Stimulated activated CD8-positive, alpha-beta memory T cell treated with anti-CD3 and anti-CD28 coated beads, Interleukin-4, amount 100 ng/mL, for 4 hours (primary cell): ENCODE results near the gene CYP2W1.

ENCODE experiments used
- DNase-seq, 2 donors: peaks; one replicate each; pipeline ENCODE4 v3.0.0-alpha.2; 2020; ENCODE audit warnings: low read depth in 2 of 2, low spot score in 1 of 2

Gene CYP2W1

DNA sequence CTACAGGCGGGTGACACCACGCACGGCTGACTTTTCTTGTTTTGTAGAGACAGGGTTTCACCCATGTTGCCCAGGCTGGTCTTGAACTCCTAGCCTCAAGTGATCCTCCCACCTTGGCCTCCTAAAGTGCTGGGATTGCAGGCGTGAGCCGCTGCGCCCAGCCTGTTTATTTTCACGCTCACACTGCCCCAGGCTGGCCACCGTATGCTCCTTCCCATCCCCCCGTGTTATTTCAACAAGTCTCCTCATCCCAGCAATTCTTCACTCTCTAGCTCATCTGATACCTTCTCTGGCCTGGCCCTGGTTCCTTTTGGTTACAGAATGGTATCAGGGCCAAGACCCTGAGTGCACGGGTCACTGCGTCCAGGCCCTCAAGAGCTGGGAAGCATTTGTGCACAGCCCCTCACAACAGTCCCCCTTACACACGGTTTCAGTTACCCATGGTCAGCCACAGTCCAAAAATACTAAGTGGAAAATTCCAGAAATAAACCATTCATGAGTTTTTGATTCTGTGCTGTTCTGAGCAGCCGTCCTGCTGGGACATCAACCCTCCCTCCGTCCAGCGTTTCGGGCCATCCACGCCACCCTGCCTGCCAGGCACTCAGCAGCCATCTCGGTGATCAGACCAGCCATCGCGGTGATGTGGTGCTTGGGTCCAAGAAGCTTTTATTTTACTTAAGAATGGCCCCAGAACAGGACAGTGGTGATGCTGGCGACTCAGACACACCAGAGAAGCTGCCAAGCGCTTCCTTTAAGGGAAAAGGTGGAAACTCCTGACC lies 16.5 kb upstream of the CYP2W1 start:
- no peak for DNase-seq

DNA sequence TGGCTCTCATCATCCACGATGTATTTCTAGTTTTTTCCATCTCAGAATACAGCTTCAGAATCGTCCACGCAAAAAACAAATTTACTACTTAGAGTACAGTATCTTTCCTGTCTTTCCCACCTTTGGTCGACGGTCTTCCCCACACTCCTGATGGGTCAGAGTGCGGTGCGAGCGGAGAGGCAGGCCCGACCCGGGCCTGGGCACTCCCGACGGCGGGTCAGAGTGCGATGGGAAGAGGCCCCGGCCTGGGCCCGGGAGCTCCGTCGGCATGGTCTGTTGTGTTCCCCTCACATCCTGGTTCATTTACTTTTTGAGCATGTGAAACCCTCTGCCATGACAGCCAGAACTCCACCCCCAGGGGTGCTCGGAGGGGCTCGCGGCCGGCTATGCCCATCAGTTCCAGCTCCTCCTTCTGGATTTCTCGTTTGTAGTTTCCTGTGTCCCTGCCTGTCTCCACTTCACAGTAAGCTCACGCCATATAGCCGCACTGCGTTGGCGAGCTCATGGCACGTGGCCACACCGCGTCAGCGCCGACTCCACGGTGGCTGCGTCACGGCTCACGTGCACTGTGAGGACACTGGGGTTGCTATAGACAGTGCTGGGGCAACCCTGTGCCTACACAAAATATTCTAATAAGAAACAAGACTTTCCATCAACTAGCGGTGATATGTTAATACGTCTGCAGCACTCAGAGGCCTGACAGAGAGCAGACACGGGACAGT lies 15.5 kb upstream of the CYP2W1 start:
- DNase-seq: no peak

DNA sequence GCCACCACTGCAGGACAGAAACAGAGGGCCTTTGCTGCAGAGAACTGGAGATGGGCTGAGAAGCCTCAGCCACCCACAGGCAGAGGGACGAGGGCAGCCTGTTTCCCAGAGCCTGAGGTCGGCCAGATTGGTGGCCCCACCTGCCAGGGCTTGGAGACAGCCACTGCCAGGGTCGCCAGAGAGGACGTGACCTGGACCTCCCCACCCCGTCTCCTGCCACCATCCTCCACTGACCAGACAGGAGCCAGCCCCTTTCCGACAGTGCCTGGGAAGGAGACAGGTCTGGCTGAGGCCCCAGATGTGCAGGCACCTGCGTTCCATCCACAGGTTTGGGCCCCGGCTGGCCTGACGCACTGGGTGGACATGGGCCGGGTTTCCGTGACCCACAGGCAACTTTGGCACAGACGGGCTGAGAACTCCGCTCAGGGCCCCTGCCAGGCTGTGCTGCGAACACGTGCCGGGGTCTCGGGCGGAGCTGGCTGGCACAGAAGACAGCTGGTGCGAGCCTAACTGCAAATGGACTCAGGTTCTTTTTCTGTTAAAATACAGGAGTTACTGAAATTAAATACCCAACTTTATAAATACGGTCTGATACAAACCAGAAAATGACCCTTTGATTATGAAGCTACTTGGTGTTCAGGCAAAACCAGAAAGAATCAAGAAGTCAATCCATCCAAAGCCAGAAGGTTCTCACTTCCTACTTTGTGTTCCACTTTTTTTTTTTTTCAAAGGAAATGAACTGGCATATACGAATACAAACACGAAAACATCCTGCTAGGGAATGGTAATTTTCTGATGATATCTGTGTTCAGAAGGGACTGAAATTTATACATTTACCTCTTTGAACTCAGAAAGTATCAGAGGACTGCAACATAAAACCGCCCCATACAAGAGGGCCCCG lies 14.5 kb upstream of the CYP2W1 start:
- DNase-seq: no peak

DNA sequence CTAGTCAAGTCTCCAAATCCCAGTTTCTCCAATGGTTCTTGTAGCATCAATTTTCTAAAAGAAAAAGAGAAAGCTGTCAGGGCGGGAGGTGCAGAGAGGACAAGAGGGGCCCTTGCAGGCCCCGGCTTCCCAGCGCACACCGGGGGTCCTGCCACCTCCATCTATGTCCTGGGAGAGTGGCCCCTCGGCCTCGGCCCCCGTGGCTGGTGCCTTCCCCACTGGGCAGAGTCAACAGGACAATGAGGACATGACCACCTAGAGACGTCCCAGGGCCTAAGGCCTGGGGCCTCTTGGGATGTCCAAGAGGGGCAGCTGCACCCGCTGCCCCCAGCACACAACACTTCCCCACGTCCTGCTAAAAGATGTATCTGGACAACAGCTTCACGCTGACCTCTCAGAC lies 13.6 kb upstream of the CYP2W1 start:
- DNase-seq: no peak

DNA sequence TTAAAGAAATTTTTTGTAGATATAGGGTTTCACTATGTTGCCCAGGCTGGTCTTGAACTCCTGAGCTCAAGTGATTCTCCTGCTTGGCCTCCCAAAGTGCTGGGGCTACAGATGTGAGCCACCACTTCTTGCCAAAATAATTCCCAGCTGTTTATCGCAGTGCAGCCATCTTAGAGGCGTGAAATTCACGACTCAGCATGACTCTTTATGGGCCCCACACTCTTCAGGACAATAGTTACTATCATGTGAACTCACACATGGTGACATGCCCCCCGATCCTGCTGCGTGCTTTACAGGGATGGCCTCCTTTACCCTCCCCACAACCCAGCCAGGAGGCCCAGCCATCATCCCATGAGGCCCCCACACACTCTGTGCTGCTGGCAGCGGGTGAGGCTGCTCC lies 12.2 kb upstream of the CYP2W1 start:
- DNase-seq: no peak

DNA sequence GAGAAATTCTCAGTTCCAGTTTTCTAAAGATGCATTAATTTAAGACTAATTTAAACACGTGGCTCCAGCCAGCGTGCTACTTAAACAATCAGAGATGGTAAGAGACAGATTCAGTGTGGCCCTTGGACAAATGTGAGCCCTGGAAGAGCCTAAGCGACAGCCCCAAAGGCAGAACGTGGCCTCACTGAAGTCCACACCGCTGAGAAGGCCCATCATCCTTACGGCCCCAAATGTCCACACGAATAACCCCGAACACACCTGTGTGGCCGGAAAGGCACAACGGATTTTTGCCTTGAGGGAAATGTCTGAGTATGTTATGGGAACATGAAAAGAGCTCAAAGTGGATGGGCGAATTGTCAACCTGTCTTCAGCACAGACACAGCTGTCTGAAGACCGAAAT lies 10.9 kb upstream of the CYP2W1 start:
- no peak for DNase-seq

DNA sequence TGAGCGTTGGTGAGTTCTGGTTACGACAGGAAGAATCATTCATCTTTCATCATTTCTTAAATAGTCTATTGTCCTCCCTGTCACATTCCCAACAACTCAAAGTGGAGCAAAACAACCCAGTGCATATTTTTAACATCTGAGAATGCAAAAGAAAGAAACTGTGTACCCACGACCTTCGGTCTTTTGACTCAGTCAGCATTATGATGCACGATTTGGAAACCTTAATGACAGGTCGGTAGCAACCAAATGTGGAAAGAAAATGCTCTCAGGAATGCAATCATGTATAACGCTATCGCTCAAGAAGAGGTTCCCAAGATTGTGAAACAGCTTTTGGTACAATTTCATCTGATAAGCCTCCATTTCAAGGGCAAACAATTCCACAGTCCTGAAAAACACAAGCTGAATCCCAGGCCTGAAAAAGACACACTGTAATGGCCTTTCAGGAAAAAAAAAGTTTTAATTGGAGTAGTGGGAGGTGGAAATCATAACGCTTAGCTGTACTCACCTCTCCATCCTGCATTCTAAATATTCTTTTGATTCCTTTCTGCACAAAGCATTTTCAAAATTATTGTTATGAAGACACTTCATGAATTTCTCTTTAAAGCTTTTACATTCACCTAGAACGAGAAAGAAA lies 10.2 kb upstream of the CYP2W1 start:
- DNase-seq: no peak

DNA sequence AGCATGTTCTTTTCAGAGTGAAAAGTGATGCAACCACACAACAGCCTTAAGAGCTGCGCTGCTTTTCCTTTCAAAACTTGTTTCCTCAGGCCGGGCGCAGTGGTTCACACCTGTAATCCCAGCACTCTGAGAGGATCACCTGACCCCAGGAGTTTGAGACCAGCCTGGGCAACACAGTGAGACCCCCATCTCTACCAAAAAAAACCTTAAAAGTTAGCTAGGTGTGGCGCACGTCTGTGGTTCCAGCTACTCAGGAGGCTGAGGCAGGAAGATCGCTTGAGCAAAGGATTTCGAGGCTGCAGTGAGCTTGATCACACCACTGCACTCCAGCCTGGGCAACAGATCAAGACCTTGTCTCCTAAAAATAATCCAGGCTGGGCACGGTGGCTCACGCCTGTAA lies 9.7 kb upstream of the CYP2W1 start:
- no peak for DNase-seq

DNA sequence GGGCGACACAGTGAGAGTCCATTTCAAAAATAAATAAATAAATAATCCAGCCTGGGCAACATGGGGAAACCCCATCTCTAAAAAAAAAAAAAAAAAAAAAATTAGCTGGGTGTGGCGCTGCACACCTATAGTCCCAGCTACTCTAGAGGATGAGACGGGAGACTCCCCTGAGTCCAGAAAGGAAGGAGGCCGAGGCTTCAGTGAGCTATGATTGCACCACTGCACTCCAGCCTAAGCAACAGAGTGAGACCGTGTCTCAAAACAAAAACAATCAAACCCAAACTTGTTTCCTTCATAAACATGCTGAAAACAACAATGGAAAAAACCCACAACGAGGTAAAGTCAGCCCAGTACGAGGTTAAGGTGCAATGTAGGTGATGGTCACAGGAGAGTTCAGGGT lies 8.8 kb upstream of the CYP2W1 start:
- no peak for DNase-seq

DNA sequence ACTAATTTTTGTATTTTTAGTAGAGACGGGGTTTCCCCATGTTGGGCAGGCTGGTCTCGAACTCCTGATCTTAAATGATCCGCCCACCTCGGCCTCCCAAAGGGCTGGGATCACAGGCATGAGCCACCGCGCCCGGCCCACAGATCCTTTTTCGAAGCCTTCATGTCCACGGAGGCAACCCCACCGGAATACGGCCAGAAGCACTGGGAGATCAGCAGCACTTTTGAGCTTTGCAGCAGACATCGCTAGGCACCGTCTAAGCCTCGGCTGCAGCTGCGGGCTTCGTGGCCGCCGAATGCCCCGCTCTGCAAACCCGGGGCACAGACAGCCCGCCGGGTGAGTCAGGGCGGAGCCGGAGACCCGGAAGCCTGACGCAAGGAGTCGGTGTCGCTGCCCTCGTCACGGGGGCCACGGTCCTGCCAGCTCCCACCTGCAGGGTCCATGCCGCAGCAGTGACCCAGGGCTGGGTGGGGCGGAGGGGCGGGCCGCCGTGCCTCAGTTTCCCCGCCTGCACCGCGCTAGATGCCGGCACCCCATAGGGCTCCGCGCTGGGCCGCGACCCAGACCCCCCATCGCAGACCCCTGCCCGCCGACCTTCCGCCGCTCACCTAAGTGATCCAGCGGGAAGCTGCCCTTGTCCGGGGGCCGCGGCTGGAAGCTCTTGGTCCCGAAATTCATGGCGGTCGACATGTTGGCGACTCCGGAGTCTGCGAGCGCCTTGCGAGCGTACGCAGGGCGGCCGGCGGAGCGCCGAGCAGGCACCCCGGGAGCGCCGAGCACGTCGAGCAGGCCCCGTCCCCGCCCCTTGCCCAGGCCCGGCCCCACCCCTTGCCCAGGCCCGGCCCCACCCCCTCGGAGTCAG lies 7.9 kb upstream of the CYP2W1 start, which contains the start of gene COX19:
TSS of gene COX19 (minus strand) at position 730 of the 862 bp plus-strand sequence. CDS start at position 690, 40 bp downstream.
- peak; percentile 67 to 81 for DNase-seq

DNA sequence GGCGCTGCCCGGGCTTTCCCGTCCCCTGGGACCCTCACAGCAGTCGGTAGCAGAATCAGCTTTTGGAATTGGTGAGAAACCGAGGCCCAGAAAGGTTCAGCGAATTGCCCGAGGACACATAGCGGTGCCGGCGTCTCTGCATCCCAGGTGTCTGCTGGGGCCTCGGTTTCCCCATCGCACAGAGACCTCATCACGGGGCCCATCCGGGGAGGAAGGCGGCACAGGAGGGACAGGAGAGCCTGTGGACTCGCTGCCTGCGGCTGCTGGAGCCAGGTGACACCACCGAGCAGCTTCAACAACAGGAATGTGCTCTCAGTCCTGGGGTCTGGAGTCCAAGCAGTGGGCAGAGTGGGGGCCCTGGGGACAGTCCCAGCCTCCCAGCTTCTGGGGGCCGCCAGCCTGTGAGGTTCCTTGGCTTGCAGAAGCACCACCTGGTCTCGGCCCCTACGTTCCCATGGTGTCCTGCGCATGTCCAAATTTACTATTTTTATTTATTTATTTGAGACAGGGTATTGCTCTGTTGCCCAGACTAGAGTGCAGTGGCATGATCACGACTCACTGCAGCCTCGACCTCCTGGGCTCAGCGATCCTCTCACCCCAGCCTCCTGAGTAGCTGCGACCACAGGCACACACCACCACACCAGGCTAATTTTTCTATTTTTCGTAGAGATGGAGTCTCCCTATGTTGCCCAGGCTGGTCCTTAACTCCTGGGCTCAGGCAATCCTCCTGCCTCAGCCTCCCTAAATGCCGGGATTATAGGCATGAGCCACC lies 7.1 kb upstream of the CYP2W1 start:
- no peak for DNase-seq

DNA sequence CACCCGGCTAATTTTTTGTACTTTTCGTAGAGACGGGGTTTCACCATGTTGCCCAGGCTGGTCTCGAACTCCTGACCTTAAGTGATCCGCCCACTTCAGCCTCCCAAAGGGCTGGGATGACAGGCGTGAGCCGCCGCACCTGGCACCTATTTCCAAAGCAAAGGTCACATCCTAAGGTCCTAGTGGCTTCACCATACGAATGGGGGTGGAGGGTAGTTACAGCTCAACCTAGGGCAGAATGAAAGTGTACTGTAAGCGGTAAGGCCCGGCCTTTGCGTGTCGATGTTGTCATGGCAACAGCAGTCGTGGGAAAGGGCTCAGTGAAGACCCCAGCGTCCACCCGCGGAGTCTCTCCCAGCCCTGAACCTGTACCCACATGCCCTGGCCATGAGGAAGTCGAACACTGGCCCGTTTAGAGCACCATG lies 6.1 kb upstream of the CYP2W1 start:
- no peak for DNase-seq

DNA sequence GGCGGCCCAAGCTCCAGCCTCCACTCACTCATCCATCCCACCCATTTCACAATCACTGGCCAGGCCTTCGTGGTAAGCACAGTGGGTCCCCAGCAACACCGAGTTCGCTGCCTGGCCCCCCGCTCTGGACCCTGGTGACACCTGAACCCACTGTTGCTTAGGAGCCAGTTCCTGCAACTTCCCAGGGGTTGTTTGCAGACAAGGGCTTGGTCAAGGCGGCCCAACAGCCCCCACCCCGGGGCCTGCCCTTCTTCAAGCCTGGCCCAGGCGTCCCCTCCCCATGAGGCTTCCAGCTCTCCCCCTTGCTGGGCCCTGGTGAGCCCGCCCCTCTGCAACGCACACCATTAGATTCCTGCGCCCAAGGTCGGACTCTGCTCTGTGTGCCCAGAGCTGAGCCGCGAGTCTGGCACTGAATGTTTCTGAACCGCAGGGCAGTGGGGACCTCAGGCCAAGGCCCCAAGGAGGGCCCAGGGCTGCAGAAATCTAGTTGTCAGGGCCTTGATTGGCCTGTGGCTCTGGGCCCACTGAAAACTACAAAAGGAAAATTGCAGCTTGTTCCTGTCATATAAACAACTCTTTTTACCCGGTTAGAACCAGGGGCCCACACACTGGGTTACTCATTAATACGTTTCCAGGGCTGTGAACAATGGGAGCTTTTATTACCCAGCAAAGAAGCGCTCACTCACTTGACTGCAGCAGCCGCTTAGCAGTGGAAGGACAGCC lies 5.5 kb upstream of the CYP2W1 start:
- no peak for DNase-seq

DNA sequence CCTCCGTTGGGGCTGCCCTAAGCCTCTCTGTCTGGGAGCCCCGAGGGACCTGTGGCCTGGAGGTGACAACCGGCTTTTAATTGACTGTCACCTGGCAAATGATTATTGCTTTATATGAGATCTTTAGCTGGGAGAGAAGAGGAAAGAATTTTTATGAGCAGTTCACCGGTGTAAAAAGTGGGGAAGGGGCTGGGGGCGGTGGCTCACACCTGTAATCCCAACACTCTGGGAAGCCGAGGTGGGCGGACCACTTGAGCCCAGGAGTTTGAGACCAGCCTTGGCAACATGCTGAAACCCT lies 5.0 kb upstream of the CYP2W1 start:
- DNase-seq: no peak

DNA sequence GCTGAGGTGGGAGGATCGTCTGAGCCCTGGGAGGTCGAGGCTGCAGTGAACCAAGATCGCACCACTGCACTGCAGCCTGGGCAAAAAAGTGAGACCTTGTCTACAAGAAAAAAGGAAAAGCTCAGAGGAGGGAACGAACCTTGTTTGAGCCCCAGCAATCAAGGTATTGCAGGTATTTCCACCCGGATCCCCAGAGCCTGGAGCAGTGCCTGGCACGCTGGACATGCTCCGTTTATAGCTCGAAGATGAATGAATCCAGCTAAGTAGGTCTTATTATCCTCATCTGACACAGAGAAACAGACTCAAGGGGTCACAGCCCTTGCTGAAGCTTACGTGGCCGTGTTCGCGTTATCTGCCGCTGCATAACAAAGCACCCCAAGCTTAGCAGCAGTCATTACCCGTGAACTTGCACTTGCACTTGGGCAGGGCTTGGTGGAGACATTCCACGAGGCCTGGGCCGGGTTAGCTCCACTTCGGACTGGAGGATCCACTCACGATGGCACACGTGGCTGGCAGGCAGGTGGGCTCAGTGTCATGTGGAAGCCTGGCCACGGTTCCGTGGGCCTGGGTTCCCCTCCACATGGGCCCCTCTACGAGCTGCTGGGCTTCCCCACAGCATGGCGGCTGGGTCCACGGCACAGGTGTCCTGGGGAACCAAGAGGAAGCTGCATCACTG lies 4.4 kb upstream of the CYP2W1 start:
- DNase-seq: no peak

DNA sequence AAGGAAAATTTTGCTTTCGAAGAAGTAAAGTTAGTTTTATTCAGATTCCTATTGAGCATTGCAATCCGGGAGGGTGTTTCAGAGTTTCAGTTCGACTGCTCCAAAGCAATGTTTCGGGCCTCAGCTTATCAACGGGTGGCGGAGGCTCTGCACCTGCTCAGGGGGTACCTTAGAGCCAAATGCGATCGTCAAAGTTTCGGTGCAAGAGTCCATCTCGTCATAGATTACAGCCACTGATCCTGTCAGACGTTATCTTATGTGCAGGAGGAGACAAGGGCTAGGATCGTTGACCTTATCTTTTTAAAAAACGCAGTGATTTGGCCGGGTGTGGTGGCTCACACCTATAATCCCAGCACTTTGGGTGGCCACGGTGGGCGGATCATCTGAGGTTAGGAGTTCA lies 3.8 kb upstream of the CYP2W1 start:
- no peak for DNase-seq

DNA sequence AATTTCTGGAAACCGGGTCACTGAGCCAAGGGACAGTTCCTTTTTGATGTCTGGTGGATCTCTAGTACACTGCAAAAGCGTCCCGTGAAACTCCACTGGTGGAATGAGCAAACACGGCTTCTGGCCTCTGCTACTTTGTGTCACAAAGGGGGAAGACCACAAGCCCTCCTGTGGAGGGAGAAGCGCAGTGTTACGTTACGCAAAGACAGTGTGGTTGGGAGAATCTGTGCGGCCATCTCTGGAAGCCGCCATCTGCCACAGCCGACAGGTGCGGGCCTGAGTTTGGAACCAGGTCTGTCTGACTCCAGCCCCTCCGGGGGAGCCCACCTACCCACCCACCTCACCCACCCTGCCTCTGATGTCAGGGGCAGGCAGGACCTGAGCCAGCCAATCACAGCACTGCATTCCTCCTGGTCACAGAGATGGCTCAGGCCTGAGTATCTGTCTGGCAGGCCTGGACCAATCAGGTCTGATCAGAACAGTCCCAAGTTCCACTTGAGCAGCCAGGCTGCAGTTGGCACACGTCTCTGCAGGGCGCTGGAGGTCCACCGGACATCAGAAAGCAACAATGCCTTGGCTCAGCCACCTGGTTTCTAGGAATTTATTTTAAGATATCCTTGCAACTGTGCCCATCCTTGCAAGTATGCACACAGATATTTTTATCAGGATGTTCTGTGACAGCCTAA lies 3.0 kb upstream of the CYP2W1 start:
- no peak for DNase-seq
